ENCODE results near the gene LNX1.

LNX1 gene

GRCh38 chr4:53579826-53580225 is 11.5 kb downstream of the LNX1 start:
- no peaks in the 10 kb centered on the region for H3K9me3 ChIP-seq (ENCODE audit: severe bottlenecking)
- TF ChIP-seq CTCF (IDR thresholded peaks at IDR 0.05; ENCODE audit: poor library complexity, severe bottlenecking), result no peak
- no peak overlapping the region for H3K4me3 ChIP-seq (ENCODE audit: severe bottlenecking)
- H3K27me3 ChIP-seq (ENCODE audit: insufficient read depth, poor library complexity, severe bottlenecking), result no peaks in the 10 kb centered on the region
- H3K4me1 ChIP-seq (ENCODE audit: insufficient read depth, poor library complexity, severe bottlenecking), result no peaks in the 10 kb centered on the region
- no peak for ATAC-seq (ENCODE audit: low read depth)
- no peaks in the 10 kb centered on the region for H3K36me3 ChIP-seq (ENCODE audit: low read depth)
- H3K27ac ChIP-seq (ENCODE audit: poor library complexity, severe bottlenecking), result no peak overlapping the region
- DNase-seq (ENCODE audit: low spot score), result no peak

GRCh38 chr4:53576676-53577372 is 14.5 kb downstream of the LNX1 start:
- no peaks in the 10 kb centered on the region for H3K27me3 ChIP-seq (ENCODE audit: insufficient read depth, poor library complexity, severe bottlenecking)
- no peak for TF ChIP-seq CTCF (IDR thresholded peaks at IDR 0.05; ENCODE audit: poor library complexity, severe bottlenecking)
- H3K27ac ChIP-seq (ENCODE audit: poor library complexity, severe bottlenecking), result no peak overlapping the region
- no peak for ATAC-seq (ENCODE audit: low read depth)
- no peaks in the 10 kb centered on the region for H3K36me3 ChIP-seq (ENCODE audit: low read depth)
- H3K4me1 ChIP-seq (ENCODE audit: insufficient read depth, poor library complexity, severe bottlenecking), result no peaks in the 10 kb centered on the region
- H3K9me3 ChIP-seq (ENCODE audit: severe bottlenecking), result no peaks in the 10 kb centered on the region
- DNase-seq (ENCODE audit: low spot score), result no peak
- H3K4me3 ChIP-seq (ENCODE audit: severe bottlenecking), result no peak overlapping the region

- no peak for ATAC-seq (ENCODE audit: low read depth)
- H3K27ac ChIP-seq (ENCODE audit: poor library complexity, severe bottlenecking), result no peak overlapping the region
- H3K4me1 ChIP-seq (ENCODE audit: insufficient read depth, poor library complexity, severe bottlenecking), result no peaks in the 10 kb centered on the region
- no peaks in the 10 kb centered on the region for H3K9me3 ChIP-seq (ENCODE audit: severe bottlenecking)
- no peak for DNase-seq (ENCODE audit: low spot score)
- H3K27me3 ChIP-seq (ENCODE audit: insufficient read depth, poor library complexity, severe bottlenecking), result no peaks in the 10 kb centered on the region
- no peaks in the 10 kb centered on the region for H3K36me3 ChIP-seq (ENCODE audit: low read depth)
- no peak for TF ChIP-seq CTCF (IDR thresholded peaks at IDR 0.05; ENCODE audit: poor library complexity, severe bottlenecking)
- no peak overlapping the region for H3K4me3 ChIP-seq (ENCODE audit: severe bottlenecking)
These were observed 15.1 kb downstream of the LNX1 start for GRCh38 chr4:53576071-53576617.

- no peak for ATAC-seq (ENCODE audit: low read depth)
- H3K27ac ChIP-seq (ENCODE audit: poor library complexity, severe bottlenecking), result no peak overlapping the region
- no peak for TF ChIP-seq CTCF (IDR thresholded peaks at IDR 0.05; ENCODE audit: poor library complexity, severe bottlenecking)
These were observed 15.7 kb downstream of the LNX1 start for GRCh38 chr4:53575552-53575951.

GRCh38 chr4:53574528-53574927 is 16.8 kb downstream of the LNX1 start:
- no peak for ATAC-seq (ENCODE audit: low read depth)
- Histone ChIP-seq H3K27me3 (ENCODE audit: insufficient read depth, poor library complexity, severe bottlenecking) (no peaks in the 10 kb centered on the region), H3K27ac (ENCODE audit: poor library complexity, severe bottlenecking) (no peak overlapping the region), H3K36me3 (ENCODE audit: low read depth) (no peaks in the 10 kb centered on the region), H3K9me3 (ENCODE audit: severe bottlenecking) (no peaks in the 10 kb centered on the region), H3K4me1 (ENCODE audit: insufficient read depth, poor library complexity, severe bottlenecking) (no peaks in the 10 kb centered on the region), H3K4me3 (ENCODE audit: severe bottlenecking) (no peak overlapping the region)
- DNase-seq (ENCODE audit: low spot score), result no peak
- TF ChIP-seq CTCF (IDR thresholded peaks at IDR 0.05; ENCODE audit: poor library complexity, severe bottlenecking), result no peak

More at GRCh38 chr4:53575552-53575951, 15.7 kb downstream of the LNX1 start:
- no peak overlapping the region for H3K4me3 ChIP-seq (ENCODE audit: severe bottlenecking)
- no peaks in the 10 kb centered on the region for H3K4me1 ChIP-seq (ENCODE audit: insufficient read depth, poor library complexity, severe bottlenecking)
- H3K36me3 ChIP-seq (ENCODE audit: low read depth), result no peaks in the 10 kb centered on the region
- H3K9me3 ChIP-seq (ENCODE audit: severe bottlenecking), result no peaks in the 10 kb centered on the region
- no peaks in the 10 kb centered on the region for H3K27me3 ChIP-seq (ENCODE audit: insufficient read depth, poor library complexity, severe bottlenecking)
- DNase-seq (ENCODE audit: low spot score), result no peak
